GM18861 (cell line): Measurements from ENCODE around the gene RGL3.
A peak's percentile ranks its signal among the peaks of the same experiment; 100 is the strongest.
"Not testable (repeated sequence)": the region's sequence is repeated elsewhere in the genome, so short reads cannot be mapped to it uniquely, and the experiment has no call there.

Experiments used
- ATAC-seq: cut with Tn5 transposase; IDR thresholded peaks from one replicate; pipeline ENCODE4 v1.9.1; 2021; ENCODE audit not compliant: unreplicated experiment

RGL3 gene

GRCh38 chr19:11421371-11422098, 2.4 kb upstream of the RGL3 start:
- ATAC-seq = peak; percentile 33

- no peak for ATAC-seq
Observed at GRCh38 chr19:11420429-11421370, 1.6 kb upstream of the RGL3 start.

GRCh38 chr19:11418094-11418548, 993 bp downstream of the RGL3 start:
- ATAC-seq = no peak

GRCh38 chr19:11416346-11417052, 2.6 kb downstream of the RGL3 start:
- ATAC-seq = no peak

GRCh38 chr19:11414544-11414943, 4.6 kb downstream of the RGL3 start:
- no peak for ATAC-seq

GRCh38 chr19:11410682-11411081, 8.4 kb downstream of the RGL3 start:
- ATAC-seq = no peak

- no peak for ATAC-seq
Observed at GRCh38 chr19:11408591-11408990, 10.5 kb downstream of the RGL3 start.

GRCh38 chr19:11406703-11407236, 12.3 kb downstream of the RGL3 start:
- ATAC-seq = not testable (repeated sequence)

GRCh38 chr19:11405846-11406643, 13.1 kb downstream of the RGL3 start:
- ATAC-seq = no peak

GRCh38 chr19:11404588-11405222, 14.4 kb downstream of the RGL3 start:
- ATAC-seq = no peak

- no peak for ATAC-seq
Observed at GRCh38 chr19:11401808-11402543, 17.1 kb downstream of the RGL3 start.

GRCh38 chr19:11400798-11401197, 18.3 kb downstream of the RGL3 start:
- ATAC-seq = no peak

- no peak for ATAC-seq
Observed at GRCh38 chr19:11399667-11400066, 19.4 kb downstream of the RGL3 start.

- ATAC-seq = no peak
Observed at GRCh38 chr19:11397089-11397610, 22.0 kb downstream of the RGL3 start.

- ATAC-seq = no peak
Observed at GRCh38 chr19:11390933-11391680, 28.0 kb downstream of the RGL3 start.

GRCh38 chr19:11390359-11390758, 28.8 kb downstream of the RGL3 start:
- no peak for ATAC-seq

- no peak for ATAC-seq
Observed at GRCh38 chr19:11387162-11388034, 31.7 kb downstream of the RGL3 start.
